GM12864 (cell line): Measurements from ENCODE around the gene FARP2.

Experiments used
- DNase-seq: peaks from one replicate; pipeline ENCODE4 v3.0.0-alpha.2; 2011; ENCODE audit warnings: low read depth
- H3K4me3 ChIP-seq: 2 replicates; pipeline ENCODE4 v1.5.1; 2011; ENCODE audit warnings: mild to moderate bottlenecking, low read depth, low read length, control low read depth
- TF ChIP-seq, protein P1 (sequence below): IDR thresholded peaks from 2 replicates; pipeline ENCODE4 v1.5.1; 2011; ENCODE audit warnings: low read depth, mild to moderate bottlenecking, moderate library complexity, low read length, control low read depth, inconsistent platforms; ENCODE audit errors: missing control alignments

FARP2 gene

GRCh38 chr2:241312082-241312481 is 44.0 kb upstream of the FARP2 start:
- DNase-seq: no peak
- no peak overlapping the region; the same call in 1 of the 2 replicates for H3K4me3 ChIP-seq
- TF ChIP-seq, protein P1, sequence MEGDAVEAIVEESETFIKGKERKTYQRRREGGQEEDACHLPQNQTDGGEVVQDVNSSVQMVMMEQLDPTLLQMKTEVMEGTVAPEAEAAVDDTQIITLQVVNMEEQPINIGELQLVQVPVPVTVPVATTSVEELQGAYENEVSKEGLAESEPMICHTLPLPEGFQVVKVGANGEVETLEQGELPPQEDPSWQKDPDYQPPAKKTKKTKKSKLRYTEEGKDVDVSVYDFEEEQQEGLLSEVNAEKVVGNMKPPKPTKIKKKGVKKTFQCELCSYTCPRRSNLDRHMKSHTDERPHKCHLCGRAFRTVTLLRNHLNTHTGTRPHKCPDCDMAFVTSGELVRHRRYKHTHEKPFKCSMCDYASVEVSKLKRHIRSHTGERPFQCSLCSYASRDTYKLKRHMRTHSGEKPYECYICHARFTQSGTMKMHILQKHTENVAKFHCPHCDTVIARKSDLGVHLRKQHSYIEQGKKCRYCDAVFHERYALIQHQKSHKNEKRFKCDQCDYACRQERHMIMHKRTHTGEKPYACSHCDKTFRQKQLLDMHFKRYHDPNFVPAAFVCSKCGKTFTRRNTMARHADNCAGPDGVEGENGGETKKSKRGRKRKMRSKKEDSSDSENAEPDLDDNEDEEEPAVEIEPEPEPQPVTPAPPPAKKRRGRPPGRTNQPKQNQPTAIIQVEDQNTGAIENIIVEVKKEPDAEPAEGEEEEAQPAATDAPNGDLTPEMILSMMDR: no peak

DNA sequence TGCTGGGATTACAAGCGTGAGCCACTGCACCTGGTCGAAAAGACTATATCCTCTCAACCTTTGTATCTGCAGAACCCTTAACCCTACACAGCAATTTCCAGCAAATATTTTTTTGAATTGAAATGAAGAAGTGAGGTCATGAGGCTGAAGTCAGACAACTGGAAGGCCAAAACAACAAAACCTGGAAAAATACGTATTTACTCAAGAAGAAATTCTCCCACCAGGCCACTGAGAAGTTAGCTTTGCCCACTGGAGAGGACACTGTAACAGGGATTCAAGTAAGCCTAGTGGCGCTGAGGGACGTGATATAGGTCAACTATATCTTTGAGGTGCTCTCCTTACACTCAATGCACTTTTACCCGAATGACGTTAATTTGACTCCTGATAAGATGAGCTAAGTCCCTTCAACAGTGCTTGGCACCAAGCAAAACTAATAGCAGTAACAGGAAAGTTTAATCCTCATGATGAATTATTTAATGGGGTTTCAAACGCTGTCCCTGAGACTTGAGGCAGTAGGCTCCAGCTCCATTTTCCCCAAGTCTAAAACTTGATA is 42.5 kb upstream of the FARP2 start:
- peak overlapping the region; percentile 78; the same call in 1 of the 2 replicates for H3K4me3 ChIP-seq
- TF ChIP-seq, protein P1: no peak
- DNase-seq: no peak

GRCh38 chr2:241314226-241315092 is 41.6 kb upstream of the FARP2 start:
- DNase-seq: no peak
- H3K4me3 ChIP-seq: peak overlapping the region; percentile 78
- TF ChIP-seq, protein P1: no peak

GRCh38 chr2:241315093-241315878 is 40.8 kb upstream of the FARP2 start, which contains the start of gene HDLBP:
Gene HDLBP, minus strand, starts transcription at chr2:241315672. Its CDS starts 48,803 bp downstream, at chr2:241266869.
- peak; percentile 95 for DNase-seq
- TF ChIP-seq, protein P1: peak; percentile 40
- peak within 1 kb of the TSS; percentile 78 for H3K4me3 ChIP-seq

DNA sequence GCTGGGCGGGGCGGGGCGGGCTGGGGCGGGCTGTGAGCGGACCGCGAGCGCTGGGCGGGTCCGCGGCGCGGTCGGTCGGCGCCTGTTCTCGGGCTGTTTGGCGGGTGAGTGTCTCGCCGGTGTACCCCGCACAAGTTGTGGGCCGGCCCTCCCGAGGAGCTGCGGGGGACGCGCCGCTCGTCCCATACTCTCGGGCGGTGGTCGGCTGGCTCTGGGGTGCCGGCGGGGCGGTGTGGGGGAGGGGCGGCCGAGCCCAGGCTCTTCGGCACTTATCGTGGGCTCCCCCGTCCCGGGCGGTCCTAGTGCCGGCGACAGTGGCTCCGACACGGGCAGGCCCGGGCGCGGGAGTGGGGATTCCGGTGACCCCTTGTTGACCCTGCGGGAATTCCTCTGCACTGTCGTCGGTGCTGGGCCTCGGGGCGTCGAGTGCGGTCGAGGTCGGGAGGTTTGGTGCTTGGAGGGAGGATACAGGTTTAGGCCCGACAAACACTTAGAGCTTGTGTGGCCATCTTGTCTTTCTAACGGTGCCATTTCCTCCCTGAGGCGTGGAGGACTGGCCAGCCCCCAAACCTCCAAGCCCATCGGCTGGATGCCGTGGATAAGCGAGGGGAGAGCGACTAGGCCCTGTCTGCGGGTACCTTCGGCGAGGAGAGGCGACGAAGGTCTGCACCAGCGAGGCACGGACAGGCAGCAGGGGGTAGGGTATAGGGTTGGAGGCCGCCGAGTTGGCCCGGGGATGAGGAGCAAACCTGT is 40.0 kb upstream of the FARP2 start, which contains the start of gene SEPTIN2:
Gene SEPTIN2, plus strand, starts transcription at position 47 of the 753 bp plus-strand sequence. CDS start 8,308 bp downstream, outside the sequence.
- TF ChIP-seq, protein P1: no peak
- no peak for DNase-seq
- peak within 1 kb of the TSS; percentile 78 for H3K4me3 ChIP-seq

DNA sequence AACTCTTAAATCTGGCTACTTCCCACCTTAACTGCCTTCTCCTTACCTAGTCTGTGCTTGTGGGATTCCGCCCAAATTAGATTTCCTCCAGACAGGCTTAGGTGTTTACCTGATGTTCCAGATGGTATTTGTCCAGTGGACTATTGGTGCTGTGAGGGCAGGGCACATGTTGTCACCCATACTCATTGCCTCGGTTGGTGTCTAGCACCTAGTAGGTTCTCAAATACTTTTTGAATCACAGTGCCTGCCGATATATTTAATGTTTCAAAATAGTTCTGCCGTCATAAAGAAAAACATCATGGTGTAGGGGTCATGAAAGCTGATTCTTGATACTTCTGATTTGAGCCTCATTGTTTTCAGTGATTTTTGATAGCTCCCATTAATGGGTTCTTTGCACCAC is 39.3 kb upstream of the FARP2 start:
- TF ChIP-seq, protein P1: no peak
- H3K4me3 ChIP-seq: peak overlapping the region; percentile 77
- no peak for DNase-seq
